ENCODE measurements around the gene RNF220.
A peak's percentile ranks its signal among the peaks of the same experiment; 100 is the strongest.

Gene RNF220

GRCh38 chr1:44436401-44437106 lies 31.5 kb downstream of the RNF220 start:
- no peak for DNase-seq

GRCh38 chr1:44437107-44437716 lies 32.2 kb downstream of the RNF220 start:
- DNase-seq = no peak

- DNase-seq = no peak
These were observed 37.7 kb downstream of the RNF220 start for GRCh38 chr1:44442791-44443190.

- DNase-seq = no peak
These were observed 42.2 kb downstream of the RNF220 start for GRCh38 chr1:44447051-44447810.

GRCh38 chr1:44453798-44454349 lies 48.8 kb downstream of the RNF220 start:
- no peak for DNase-seq

GRCh38 chr1:44454704-44455103 lies 49.6 kb downstream of the RNF220 start:
- DNase-seq = no peak

GRCh38 chr1:44460107-44460882 lies 55.2 kb downstream of the RNF220 start:
- no peak for DNase-seq

- DNase-seq = no peak
These were observed 59.3 kb downstream of the RNF220 start for GRCh38 chr1:44464361-44464760.

- no peak for DNase-seq
These were observed 62.5 kb downstream of the RNF220 start for GRCh38 chr1:44467566-44467965.

- no peak for DNase-seq
These were observed 66.9 kb downstream of the RNF220 start for GRCh38 chr1:44471911-44472453.

- DNase-seq = no peak
These were observed 67.8 kb downstream of the RNF220 start for GRCh38 chr1:44472620-44473525.

- DNase-seq = no peak
These were observed 71.8 kb downstream of the RNF220 start for GRCh38 chr1:44476891-44477290.

GRCh38 chr1:44481701-44482100 lies 76.6 kb downstream of the RNF220 start:
- no peak for DNase-seq

GRCh38 chr1:44483089-44483874 lies 78.2 kb downstream of the RNF220 start:
- no peak for DNase-seq

- no peak for DNase-seq
These were observed 79.2 kb downstream of the RNF220 start for GRCh38 chr1:44484155-44484688.

GRCh38 chr1:44485229-44485933 lies 80.3 kb downstream of the RNF220 start:
- DNase-seq = peak; percentile 36

GRCh38 chr1:44485934-44486460 lies 80.9 kb downstream of the RNF220 start:
- DNase-seq = no peak

- no peak for DNase-seq
These were observed 84.4 kb downstream of the RNF220 start for GRCh38 chr1:44489481-44489880.

- no peak for DNase-seq
These were observed 91.6 kb downstream of the RNF220 start for GRCh38 chr1:44496541-44497171.

Measured in CD4-positive, alpha-beta T cell treated with Interferon gamma for 1 hour (primary cell).